HEK293 (cell line): Measurements from ENCODE around the gene TTC7B.

Experiments
- CTCF ChIA-PET: fragments of 350-600 bp; formaldehyde crosslinking; extraction: SDS; loops from one replicate; lab custom pipeline; 2021; ENCODE audit warnings: antibody characterized with exemption; lab: Yijun Ruan, JAX
- POLR2A ChIA-PET: fragments of 300-600 bp; formaldehyde crosslinking; extraction: SDS; loops from one replicate; lab custom pipeline; 2020; ENCODE audit warnings: antibody characterized with exemption, inconsistent platforms; lab: Yijun Ruan, JAX
- H3K27ac ChIP-seq: fragments of 200-500 bp; sonication (Bioruptor generic); 2 replicates; pipeline ENCODE4 v1.5.1; 2014; ENCODE audit warnings: low read depth, low read length, control low read depth, inconsistent platforms; ENCODE audit errors: extremely low read depth
- H3K36me3 ChIP-seq, 2 experiments: fragments of 200-500 bp in 1 of 2; sonication (Bioruptor generic) in 1 of 2; 1 replicate in 1 of 2; 2 replicates in 1 of 2; pipeline ENCODE4 v1.5.1; 2014 to 2017; ENCODE audit warnings: inconsistent platforms in 2 of 2, low read length in 2 of 2; ENCODE audit not compliant: control insufficient read depth in 2 of 2, insufficient read depth in 1 of 2
- H3K4me1 ChIP-seq: fragments of 200-500 bp; sonication (Bioruptor generic); 2 replicates; pipeline ENCODE4 v1.5.1; 2014; ENCODE audit warnings: mild to moderate bottlenecking, low read length, inconsistent platforms; ENCODE audit not compliant: control insufficient read depth, insufficient read depth
- H3K4me3 ChIP-seq: 2 replicates; pipeline ENCODE4 v1.5.1; 2011; ENCODE audit warnings: low read depth, mild to moderate bottlenecking, control low read depth, low read length, moderate library complexity
- H3K9me3 ChIP-seq: fragments of 200-500 bp; sonication (Bioruptor generic); 2 replicates; pipeline ENCODE4 v1.5.1; 2014; ENCODE audit warnings: low read depth, low read length, inconsistent platforms; ENCODE audit not compliant: control insufficient read depth, insufficient read depth
- KLF7 ChIP-seq: fragments of 450-650 bp; formaldehyde crosslinking; IDR thresholded peaks from 2 replicates; pipeline ENCODE4 v1.5.1; 2016; ENCODE audit warnings: missing biosample characterization, missing genetic modification characterization, borderline replicate concordance
- ZBTB20 ChIP-seq: fragments of 450-650 bp; formaldehyde crosslinking; IDR thresholded peaks from 2 replicates; pipeline ENCODE4 v1.5.1; 2016; ENCODE audit warnings: missing biosample characterization, missing genetic modification characterization
- ZIC2 ChIP-seq: fragments of 450-650 bp; formaldehyde crosslinking; IDR thresholded peaks from 2 replicates; pipeline ENCODE4 v1.5.1; 2016; ENCODE audit warnings: missing biosample characterization, missing genetic modification characterization
- ZNF302 ChIP-seq: fragments of 450-650 bp; formaldehyde crosslinking; IDR thresholded peaks from 2 replicates; pipeline ENCODE4 v1.5.1; 2016; ENCODE audit warnings: missing biosample characterization, missing genetic modification characterization, low read depth
- ZNF426 ChIP-seq: fragments of 450-650 bp; formaldehyde crosslinking; IDR thresholded peaks from 2 replicates; pipeline ENCODE4 v1.5.1; 2017; ENCODE audit warnings: missing biosample characterization, missing genetic modification characterization, mild to moderate bottlenecking, inconsistent platforms, moderate library complexity
- ZNF510 ChIP-seq: fragments of 450-650 bp; formaldehyde crosslinking; IDR thresholded peaks from 2 replicates; pipeline ENCODE4 v1.5.1; 2018; ENCODE audit warnings: mild to moderate bottlenecking, missing genetic modification characterization, missing biosample characterization; ENCODE audit not compliant: insufficient replicate concordance
- ZNF658 ChIP-seq: fragments of 450-650 bp; formaldehyde crosslinking; IDR thresholded peaks from 2 replicates; pipeline ENCODE4; 2016; ENCODE audit warnings: missing biosample characterization, missing genetic modification characterization
- ZNF660 ChIP-seq: fragments of 450-650 bp; IDR thresholded peaks from 2 replicates; pipeline ENCODE4 v1.5.1; 2018; ENCODE audit warnings: missing biosample characterization, mild to moderate bottlenecking, missing genetic modification characterization
- TF ChIP-seq, protein P1 (sequence below): fragments of 450-650 bp; IDR thresholded peaks from 2 replicates; pipeline ENCODE4 v1.5.1; 2018; ENCODE audit warnings: missing biosample characterization, mild to moderate bottlenecking, missing genetic modification characterization
- TF ChIP-seq, protein P2 (sequence below): fragments of 450-650 bp; formaldehyde crosslinking; IDR thresholded peaks from 2 replicates; pipeline ENCODE4; 2016; ENCODE audit warnings: missing biosample characterization, missing genetic modification characterization
- TF ChIP-seq, protein P3 (sequence below): fragments of 450-650 bp; formaldehyde crosslinking; IDR thresholded peaks from 2 replicates; pipeline ENCODE4 v1.5.1; 2016; ENCODE audit warnings: missing biosample characterization, missing genetic modification characterization
- TF ChIP-seq, protein P4 (sequence below): fragments of 450-650 bp; formaldehyde crosslinking; IDR thresholded peaks from 2 replicates; pipeline ENCODE4 v1.5.1; 2017; ENCODE audit warnings: missing biosample characterization, missing genetic modification characterization
- TF ChIP-seq, protein P5 (sequence below): fragments of 450-650 bp; formaldehyde crosslinking; IDR thresholded peaks from 2 replicates; pipeline ENCODE4 v1.5.0; 2017; ENCODE audit warnings: missing biosample characterization, missing genetic modification characterization, borderline replicate concordance

The TTC7B gene

DNA sequence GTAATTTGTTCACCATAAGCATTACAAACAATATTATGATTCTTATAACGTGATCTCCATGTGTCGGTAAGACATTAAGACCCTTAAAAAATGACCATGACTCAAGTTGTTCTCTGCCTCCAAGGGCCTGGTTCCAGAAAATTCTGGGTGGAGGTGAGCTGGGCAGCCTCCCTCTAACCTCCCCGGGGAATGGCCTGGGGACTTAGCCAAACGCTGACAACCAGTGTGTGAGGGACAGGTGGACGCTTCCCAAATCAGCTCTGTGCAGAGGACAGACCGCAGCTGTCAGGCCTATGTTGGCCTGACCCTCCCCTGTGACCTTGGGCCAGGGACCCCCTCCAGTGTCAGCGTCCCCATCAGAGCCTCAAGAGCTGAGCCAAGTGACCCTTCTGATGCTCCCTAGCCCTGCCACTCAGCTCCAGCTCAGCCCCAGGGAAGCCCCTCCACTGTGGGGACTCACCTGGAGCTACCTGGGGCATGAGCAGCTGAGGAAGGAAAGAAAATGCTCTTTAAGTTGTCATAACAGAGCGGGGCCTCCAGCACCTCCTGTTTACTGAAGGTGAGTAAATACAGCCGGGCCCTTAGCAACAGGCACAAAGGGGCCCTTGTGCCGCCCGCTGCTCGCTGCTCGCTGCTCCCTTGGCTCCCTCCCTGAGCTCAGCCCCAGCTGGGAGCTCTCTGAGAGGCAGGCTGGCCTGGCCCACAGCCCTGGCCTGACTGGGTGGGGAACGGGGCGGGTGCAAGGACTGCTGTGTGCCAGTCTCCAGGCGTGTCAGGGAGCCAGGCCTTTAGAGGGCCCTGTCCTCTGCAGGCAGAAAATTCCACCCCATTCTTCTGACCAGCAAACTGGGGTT, 302.8 kb downstream of the TTC7B start (continued):
- no peak for TF ChIP-seq ZNF510 (tag by site-specific recombination)
- TF ChIP-seq, protein P1, sequence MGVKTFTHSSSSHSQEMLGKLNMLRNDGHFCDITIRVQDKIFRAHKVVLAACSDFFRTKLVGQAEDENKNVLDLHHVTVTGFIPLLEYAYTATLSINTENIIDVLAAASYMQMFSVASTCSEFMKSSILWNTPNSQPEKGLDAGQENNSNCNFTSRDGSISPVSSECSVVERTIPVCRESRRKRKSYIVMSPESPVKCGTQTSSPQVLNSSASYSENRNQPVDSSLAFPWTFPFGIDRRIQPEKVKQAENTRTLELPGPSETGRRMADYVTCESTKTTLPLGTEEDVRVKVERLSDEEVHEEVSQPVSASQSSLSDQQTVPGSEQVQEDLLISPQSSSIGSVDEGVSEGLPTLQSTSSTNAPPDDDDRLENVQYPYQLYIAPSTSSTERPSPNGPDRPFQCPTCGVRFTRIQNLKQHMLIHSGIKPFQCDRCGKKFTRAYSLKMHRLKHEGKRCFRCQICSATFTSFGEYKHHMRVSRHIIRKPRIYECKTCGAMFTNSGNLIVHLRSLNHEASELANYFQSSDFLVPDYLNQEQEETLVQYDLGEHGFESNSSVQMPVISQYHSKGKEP = no peak
- TF ChIP-seq, protein P2, sequence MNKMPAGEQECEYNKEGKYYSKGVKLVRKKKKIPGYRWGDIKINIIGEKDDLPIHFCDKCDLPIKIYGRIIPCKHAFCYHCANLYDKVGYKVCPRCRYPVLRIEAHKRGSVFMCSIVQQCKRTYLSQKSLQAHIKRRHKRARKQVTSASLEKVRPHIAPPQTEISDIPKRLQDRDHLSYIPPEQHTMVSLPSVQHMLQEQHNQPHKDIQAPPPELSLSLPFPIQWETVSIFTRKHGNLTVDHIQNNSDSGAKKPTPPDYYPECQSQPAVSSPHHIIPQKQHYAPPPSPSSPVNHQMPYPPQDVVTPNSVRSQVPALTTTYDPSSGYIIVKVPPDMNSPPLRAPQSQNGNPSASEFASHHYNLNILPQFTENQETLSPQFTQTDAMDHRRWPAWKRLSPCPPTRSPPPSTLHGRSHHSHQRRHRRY = no peak

DNA sequence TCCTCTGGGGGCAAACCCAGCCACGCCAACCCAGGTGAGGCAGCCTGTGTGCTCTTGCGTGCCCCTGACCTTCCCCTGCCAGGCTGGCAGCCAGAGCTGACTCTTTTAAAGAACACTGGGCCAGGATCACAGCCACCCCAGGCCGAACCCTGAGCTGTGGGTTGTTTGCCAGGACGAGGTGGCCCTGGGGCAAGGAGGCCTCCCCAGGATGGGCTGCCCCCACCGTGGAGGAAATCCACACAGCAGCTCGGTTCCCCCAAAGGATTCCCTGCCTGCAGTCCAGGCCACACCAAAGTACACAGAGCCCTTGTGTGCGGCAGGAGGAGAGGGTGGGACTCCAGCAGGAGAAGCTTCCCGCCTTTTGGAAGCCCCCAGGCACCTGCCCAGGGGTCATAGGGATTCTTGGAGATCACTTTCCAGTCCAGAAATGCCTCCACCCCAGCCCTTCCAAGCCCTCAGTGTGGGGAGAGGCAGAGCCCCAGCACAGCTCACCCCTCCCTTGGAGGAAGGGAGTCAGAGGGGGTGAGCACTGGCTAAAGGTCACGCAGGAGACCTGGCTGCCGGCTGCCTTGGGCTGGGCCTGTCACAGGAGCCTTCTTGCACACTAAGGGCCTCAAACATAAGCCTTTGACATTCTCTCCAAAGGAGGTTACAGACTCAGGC, 303.8 kb downstream of the TTC7B start:
- ChIA-PET CTCF (interaction anchor here (0.6 kb wide), 2 partner anchors 52 to 83 kb away, joined by 3 to 4 read pairs; no protein-coding TSS in a partner anchor), POLR2A (no interaction called here)
- no peaks in the 10 kb centered on the region for H3K9me3 ChIP-seq
- no peaks in the 10 kb centered on the region; the same call in 1 of the 2 replicates for H3K4me1 ChIP-seq
- TF ChIP-seq ZNF426 (tag by site-specific recombination) (no peak), ZIC2 (tag by site-specific recombination) (peak; percentile 64)
- no peaks in the 10 kb centered on the region for H3K36me3 ChIP-seq
- H3K27ac ChIP-seq = no peak overlapping the region
- H3K4me3 ChIP-seq = no peak overlapping the region

DNA sequence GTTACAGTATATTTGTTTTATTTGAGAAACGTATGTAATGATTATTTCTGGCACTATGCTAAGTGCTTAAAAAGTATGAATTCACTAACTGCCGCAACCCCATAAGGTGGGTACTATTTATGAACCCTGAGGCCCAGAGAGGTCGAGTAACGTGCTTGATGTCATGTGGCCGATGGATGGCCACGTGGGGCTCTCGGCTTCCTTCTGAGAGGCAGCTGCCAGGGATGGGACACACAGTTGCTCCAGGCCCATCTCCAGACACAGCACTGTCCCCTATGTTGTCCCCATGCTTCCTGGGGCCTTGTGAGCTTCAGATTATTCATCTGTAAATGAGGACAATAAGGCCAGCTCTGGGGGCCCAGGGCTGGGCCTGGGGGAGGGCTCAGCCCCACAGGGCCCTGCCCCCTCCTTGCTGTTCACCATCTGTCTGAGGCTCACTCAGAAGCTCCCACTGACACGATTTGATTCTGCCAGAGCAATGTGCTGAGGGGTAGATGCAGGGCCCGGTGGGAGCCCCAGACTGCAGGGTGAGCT, 304.4 kb downstream of the TTC7B start:
- H3K36me3 ChIP-seq = no peaks in the 10 kb centered on the region
- H3K9me3 ChIP-seq = no peaks in the 10 kb centered on the region
- no peak overlapping the region for H3K4me3 ChIP-seq
- no peak for TF ChIP-seq ZNF302 (tag by site-specific recombination)
- TF ChIP-seq, protein P3, sequence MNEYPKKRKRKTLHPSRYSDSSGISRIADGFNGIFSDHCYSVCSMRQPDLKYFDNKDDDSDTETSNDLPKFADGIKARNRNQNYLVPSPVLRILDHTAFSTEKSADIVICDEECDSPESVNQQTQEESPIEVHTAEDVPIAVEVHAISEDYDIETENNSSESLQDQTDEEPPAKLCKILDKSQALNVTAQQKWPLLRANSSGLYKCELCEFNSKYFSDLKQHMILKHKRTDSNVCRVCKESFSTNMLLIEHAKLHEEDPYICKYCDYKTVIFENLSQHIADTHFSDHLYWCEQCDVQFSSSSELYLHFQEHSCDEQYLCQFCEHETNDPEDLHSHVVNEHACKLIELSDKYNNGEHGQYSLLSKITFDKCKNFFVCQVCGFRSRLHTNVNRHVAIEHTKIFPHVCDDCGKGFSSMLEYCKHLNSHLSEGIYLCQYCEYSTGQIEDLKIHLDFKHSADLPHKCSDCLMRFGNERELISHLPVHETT (tag by site-specific recombination) = no peak
- TF ChIP-seq ZNF660 = no peak
- TF ChIP-seq KLF7 = no peak
- no peak for TF ChIP-seq ZNF658 (tag by site-specific recombination)
- TF ChIP-seq, protein P4, sequence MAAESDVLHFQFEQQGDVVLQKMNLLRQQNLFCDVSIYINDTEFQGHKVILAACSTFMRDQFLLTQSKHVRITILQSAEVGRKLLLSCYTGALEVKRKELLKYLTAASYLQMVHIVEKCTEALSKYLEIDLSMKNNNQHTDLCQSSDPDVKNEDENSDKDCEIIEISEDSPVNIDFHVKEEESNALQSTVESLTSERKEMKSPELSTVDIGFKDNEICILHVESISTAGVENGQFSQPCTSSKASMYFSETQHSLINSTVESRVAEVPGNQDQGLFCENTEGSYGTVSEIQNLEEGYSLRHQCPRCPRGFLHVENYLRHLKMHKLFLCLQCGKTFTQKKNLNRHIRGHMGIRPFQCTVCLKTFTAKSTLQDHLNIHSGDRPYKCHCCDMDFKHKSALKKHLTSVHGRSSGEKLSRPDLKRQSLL (tag by site-specific recombination) = no peak
- TF ChIP-seq ZBTB20 = no peak
- TF ChIP-seq, protein P5, sequence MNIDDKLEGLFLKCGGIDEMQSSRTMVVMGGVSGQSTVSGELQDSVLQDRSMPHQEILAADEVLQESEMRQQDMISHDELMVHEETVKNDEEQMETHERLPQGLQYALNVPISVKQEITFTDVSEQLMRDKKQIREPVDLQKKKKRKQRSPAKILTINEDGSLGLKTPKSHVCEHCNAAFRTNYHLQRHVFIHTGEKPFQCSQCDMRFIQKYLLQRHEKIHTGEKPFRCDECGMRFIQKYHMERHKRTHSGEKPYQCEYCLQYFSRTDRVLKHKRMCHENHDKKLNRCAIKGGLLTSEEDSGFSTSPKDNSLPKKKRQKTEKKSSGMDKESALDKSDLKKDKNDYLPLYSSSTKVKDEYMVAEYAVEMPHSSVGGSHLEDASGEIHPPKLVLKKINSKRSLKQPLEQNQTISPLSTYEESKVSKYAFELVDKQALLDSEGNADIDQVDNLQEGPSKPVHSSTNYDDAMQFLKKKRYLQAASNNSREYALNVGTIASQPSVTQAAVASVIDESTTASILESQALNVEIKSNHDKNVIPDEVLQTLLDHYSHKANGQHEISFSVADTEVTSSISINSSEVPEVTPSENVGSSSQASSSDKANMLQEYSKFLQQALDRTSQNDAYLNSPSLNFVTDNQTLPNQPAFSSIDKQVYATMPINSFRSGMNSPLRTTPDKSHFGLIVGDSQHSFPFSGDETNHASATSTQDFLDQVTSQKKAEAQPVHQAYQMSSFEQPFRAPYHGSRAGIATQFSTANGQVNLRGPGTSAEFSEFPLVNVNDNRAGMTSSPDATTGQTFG = no peak
- no peaks in the 10 kb centered on the region; the same call in 1 of the 2 replicates for H3K4me1 ChIP-seq
- no peak overlapping the region for H3K27ac ChIP-seq
- CTCF ChIA-PET = interaction anchor here (0.6 kb wide), 2 partner anchors 17 to 83 kb away, joined by 3 to 4 read pairs; no protein-coding TSS in a partner anchor
- POLR2A ChIA-PET = no interaction called here
